Testis (tissue), 3 donors: ENCODE data around the gene HSPH1. TPM values are rescaled to one million over a fixed set of nuclear protein-coding genes. Genes with fewer than 3 reads are reported as not detected.
A peak's percentile ranks its signal among the peaks of the same experiment; 100 is the strongest.

Experiments
- DNase-seq: peaks from one replicate; pipeline ENCODE4 v3.0.0-alpha.2; 2019
- H3K27ac ChIP-seq, 2 donors: fragments of 200-600 bp; sonication (generic); one replicate each; pipeline ENCODE4 v1.5.1; 2019
- H3K27me3 ChIP-seq: fragments of 200-600 bp; sonication (generic); one replicate; pipeline ENCODE4 v1.5.1; 2019
- H3K36me3 ChIP-seq: fragments of 200-600 bp; sonication (generic); one replicate; pipeline ENCODE4 v1.5.1; 2017; ENCODE audit warnings: low read depth; ENCODE audit errors: missing control alignments
- H3K4me1 ChIP-seq: fragments of 200-600 bp; sonication (generic); one replicate; pipeline ENCODE4 v1.5.1; 2019
- H3K4me3 ChIP-seq, 2 donors: fragments of 200-600 bp; sonication (generic); one replicate each; pipeline ENCODE4 v1.5.1; 2017 to 2019
- H3K9me3 ChIP-seq: fragments of 200-600 bp; sonication (generic); one replicate; pipeline ENCODE4 v1.5.1; 2017
- CTCF ChIP-seq, 3 experiments: fragments of 450-650 bp in 2 of 3; fragments of 200-600 bp in 1 of 3; sonication (generic) in 1 of 3; IDR thresholded peaks; one replicate each; pipeline ENCODE4 v1.5.1; 2016 to 2019; ENCODE audit warnings: antibody characterized with exemption in 3 of 3, mild to moderate bottlenecking in 2 of 3, moderate library complexity in 1 of 3
- POLR2A ChIP-seq: fragments of 450-650 bp; IDR thresholded peaks from one replicate; pipeline ENCODE4 v1.6.1; 2017; ENCODE audit warnings: antibody characterized with exemption, mild to moderate bottlenecking, moderate library complexity
- WGBS, 2 donors: methylation state at CpG; one replicate each; pipeline ENCODE4 v1.1.5; 2018; 5-methylcytosine and 5-hydroxymethylcytosine counted together
- intact Hi-C: fragments of 100-400 bp; cut with DNase I; formaldehyde crosslinking; loops from one replicate; pipeline ENCODE4 v1.15.1; 2023; ENCODE audit warnings: low total_unique reads
- polyA plus RNA-seq: library from polyadenylated mRNA; stranded (reverse); fragments of 350-450 nt; fragmentation: Illumina TruSeq; extraction: RNeasy Lipid Tissue Mini Kit (QIAGEN cat#74804); gene quantifications from one replicate; pipeline ENCODE4 v1.2.3, GENCODE V29; 2014; ENCODE audit warnings: low read depth, low replicate concordance; ENCODE audit not compliant: insufficient read depth
- total RNA-seq, 2 donors: library from RNA; depleted of rRNA; stranded (reverse); fragments of >200 nt; gene quantifications; one replicate each; pipeline ENCODE4 v1.2.3, GENCODE V29; 2016

Gene HSPH1
- total and polyA plus RNA-seq, 3 donors from 2014 or later, result 103 to 116 (median 105) TPM

GRCh38 chr13:31207661-31208552 is 46.2 kb upstream of the HSPH1 start:
- H3K9me3 ChIP-seq, result no peaks in the 10 kb centered on the region
- H3K27me3 ChIP-seq, result no peaks in the 10 kb centered on the region
- peaks cover 28% of the 10 kb centered on the region for H3K4me1 ChIP-seq
- peak; percentile 80 for DNase-seq
- 31 to 46% methylated on average over 15 of the region's 15 CpGs for WGBS, 2 donors
- peak overlapping the region; percentile 43 to 63 for H3K27ac ChIP-seq
- H3K36me3 ChIP-seq, result no peaks in the 10 kb centered on the region
- intact Hi-C loops, result no loop called here
- H3K4me3 ChIP-seq, result no peak overlapping the region
- TF ChIP-seq CTCF (IDR thresholded peaks at IDR 0.05), result no peak
- TF ChIP-seq POLR2A, result no peak

- Histone ChIP-seq H3K27ac (no peak overlapping the region), H3K4me1 (peaks cover 24% of the 10 kb centered on the region), H3K27me3 (no peaks in the 10 kb centered on the region), H3K4me3 (no peak overlapping the region), H3K9me3 (no peaks in the 10 kb centered on the region), H3K36me3 (no peaks in the 10 kb centered on the region)
- 92 to 100% methylated on average over 1 of the region's 1 CpG for WGBS, 2 donors
- no peak for DNase-seq
- TF ChIP-seq POLR2A, result no peak
- TF ChIP-seq CTCF (IDR thresholded peaks at IDR 0.05), result no peak
- intact Hi-C loops, result no loop called here
Observed at GRCh38 chr13:31204592-31204991, 42.9 kb upstream of the HSPH1 start.

DNA sequence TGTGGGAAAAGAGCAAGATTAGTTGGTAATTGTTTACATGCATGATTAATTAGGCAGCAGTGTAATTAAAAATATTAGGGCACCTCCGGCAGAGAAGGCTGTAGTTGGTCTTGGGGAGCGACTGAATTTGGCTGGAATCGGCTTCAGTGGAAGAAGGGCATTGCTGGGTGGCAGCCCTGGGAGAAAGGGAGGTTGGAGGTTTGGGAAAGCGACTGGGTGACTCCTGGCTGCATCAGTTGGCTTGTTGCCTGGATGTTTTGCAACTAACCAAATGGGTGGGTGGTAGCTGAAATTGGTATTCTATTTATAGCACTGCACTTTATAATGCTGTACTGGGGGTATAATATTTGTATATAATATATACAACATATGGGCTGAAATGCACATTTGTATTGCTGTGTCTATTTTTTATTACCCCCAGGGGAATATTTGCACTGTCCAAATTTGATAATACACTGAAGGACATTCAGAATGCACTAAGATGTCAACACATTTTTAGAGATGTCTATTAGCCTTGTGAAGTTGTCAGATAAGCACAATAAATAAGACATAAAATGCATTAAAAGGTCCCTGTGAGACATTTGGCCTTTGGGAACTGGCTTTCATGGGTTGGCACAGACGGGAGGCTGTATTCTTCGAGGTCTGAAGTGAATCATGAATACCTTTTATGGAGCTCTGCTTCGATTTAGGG is 39.8 kb upstream of the HSPH1 start:
- TF ChIP-seq POLR2A (no peak), CTCF (IDR thresholded peaks at IDR 0.05) (no peak)
- Histone ChIP-seq H3K4me1 (peaks cover 14% of the 10 kb centered on the region), H3K27ac (peak overlapping the region; percentile 90 to 96), H3K27me3 (no peaks in the 10 kb centered on the region), H3K36me3 (no peaks in the 10 kb centered on the region), H3K9me3 (no peaks in the 10 kb centered on the region), H3K4me3 (peak overlapping the region in 1 of 2 donors; percentile 73)
- DNase-seq, result peak; percentile 29
- 32 to 36% methylated on average over 7 of the region's 7 CpGs for WGBS, 2 donors
- intact Hi-C loops, result no loop called here

GRCh38 chr13:31200637-31200971 is 38.9 kb upstream of the HSPH1 start:
- H3K36me3 ChIP-seq, result no peaks in the 10 kb centered on the region
- no peaks in the 10 kb centered on the region for H3K9me3 ChIP-seq
- TF ChIP-seq CTCF (IDR thresholded peaks at IDR 0.05) (no peak), POLR2A (no peak)
- intact Hi-C loops, result no loop called here
- H3K27me3 ChIP-seq, result no peaks in the 10 kb centered on the region
- peak; percentile 49 for DNase-seq
- 0% methylated on average over 17 to 31 of the region's 34 CpGs for WGBS, 2 donors
- peaks cover 14% of the 10 kb centered on the region for H3K4me1 ChIP-seq
- H3K4me3 ChIP-seq, result peak overlapping the region; percentile 73 to 88
- peak overlapping the region; percentile 90 to 96 for H3K27ac ChIP-seq
